GM19240 (cell line): Measurements from ENCODE around the gene SLC44A1.
A peak's percentile ranks its signal among the peaks of the same experiment; 100 is the strongest.

Experiments used
- DNase-seq: peaks from one replicate; pipeline ENCODE4 v3.0.0; 2011; ENCODE audit warnings: low spot score; ENCODE audit not compliant: insufficient read length

Gene SLC44A1

DNA sequence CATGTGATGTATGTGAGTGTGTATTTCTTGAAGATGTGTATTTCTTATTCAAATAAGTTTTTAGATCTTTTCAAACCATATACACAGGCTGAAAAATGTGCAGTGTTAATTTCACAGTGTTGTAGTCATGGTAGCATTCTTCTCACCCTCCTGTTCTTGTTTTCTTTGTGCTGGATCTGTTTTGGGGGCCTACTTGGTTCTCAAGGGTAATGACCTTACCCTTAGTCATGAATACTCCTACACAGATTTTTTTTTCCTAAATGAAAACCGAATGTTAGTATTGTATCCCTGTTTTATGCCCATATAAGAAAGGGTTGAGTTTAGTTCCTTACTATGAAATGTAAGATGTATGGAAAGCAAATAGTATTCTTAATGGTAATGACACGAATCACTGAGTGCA, 88.0 kb downstream of the SLC44A1 start:
- DNase-seq, result no peak

GRCh38 chr9:105333076-105333475, 88.6 kb downstream of the SLC44A1 start:
- DNase-seq, result no peak

GRCh38 chr9:105333811-105334210, 89.4 kb downstream of the SLC44A1 start:
- no peak for DNase-seq

DNA sequence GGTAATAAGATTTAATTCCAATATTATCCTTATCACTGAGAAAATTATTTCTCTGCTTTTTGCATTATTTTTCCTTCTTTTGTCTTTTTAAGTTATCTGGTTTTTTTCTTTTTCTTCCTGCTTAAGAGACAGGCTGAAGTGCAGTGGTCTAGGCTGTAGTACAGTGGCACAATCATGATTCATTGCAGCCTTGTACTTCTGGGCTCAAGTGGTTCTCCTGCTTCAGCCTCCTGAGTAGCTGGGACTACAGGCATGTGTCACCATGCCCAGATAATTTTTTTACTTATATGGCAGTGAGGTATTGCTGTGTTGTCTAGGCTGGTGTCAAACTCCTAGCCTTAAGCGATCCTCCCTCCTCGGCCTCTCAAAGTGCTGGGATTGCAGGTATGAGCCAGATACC, 93.9 kb downstream of the SLC44A1 start:
- no peak for DNase-seq

DNA sequence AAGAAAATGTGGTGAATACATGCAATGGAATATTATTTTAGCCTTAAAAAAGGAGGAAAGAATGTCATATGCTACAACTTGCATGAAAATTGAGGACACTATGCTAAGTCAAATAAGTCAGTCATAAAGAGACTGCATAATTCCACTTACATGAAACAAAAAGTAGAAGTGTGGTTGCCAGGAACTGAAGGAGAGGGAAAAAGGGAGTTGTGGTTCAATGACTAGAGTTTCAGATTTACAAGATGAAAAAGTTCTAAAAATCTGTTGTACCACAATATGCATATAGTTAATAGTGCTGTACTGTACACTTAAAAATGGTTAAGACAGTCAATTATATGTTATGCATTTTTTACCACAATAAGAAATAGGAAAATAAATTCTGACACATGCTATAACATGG, 95.4 kb downstream of the SLC44A1 start:
- no peak for DNase-seq

DNA sequence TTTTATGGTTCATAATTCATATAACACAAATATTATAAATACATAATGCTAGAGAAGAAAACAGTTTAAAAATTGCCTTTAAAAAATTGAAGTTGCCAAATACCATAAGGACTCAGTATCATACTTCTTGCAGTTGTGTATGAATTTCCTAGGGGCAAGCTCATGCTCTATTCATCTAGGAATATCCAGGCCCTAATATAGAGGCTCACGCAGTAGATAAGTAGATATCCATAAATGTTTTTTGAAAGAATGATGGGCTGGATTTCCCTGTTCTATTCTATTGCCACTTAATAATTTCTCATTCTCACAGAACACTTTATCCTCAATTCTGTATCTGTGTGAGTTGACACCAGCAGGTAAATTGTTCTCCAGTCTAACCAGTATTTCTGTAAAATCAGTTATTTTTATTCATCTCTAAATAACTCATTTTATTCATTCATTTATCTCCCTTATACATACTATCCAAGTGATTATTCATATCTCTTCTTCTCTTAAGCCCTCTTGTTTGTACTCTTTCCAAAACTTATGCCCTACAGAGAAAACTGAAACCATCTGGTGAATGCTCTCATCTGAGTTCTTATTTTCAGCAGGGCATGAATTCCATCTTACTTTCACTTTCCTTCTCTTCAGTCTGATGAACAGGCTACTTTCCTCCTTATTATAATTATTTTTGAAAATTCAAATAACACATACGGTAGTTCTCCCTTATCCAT, 97.1 kb downstream of the SLC44A1 start:
- DNase-seq, result no peak

- no peak for DNase-seq
These were observed 97.7 kb downstream of the SLC44A1 start for GRCh38 chr9:105342147-105342505.

- DNase-seq, result no peak
These were observed 99.8 kb downstream of the SLC44A1 start for GRCh38 chr9:105344283-105344682.

- DNase-seq, result no peak
These were observed 101.2 kb downstream of the SLC44A1 start for GRCh38 chr9:105345626-105346025.

- no peak for DNase-seq
These were observed 101.8 kb downstream of the SLC44A1 start for GRCh38 chr9:105346273-105346672.

- DNase-seq, result no peak
These were observed 110.0 kb downstream of the SLC44A1 start for GRCh38 chr9:105354448-105354847.

- no peak for DNase-seq
These were observed 111.3 kb downstream of the SLC44A1 start for GRCh38 chr9:105355781-105356180.

- peak; percentile 38 for DNase-seq
These were observed 113.5 kb downstream of the SLC44A1 start for GRCh38 chr9:105357937-105358336.

- DNase-seq, result no peak
These were observed 115.4 kb downstream of the SLC44A1 start for GRCh38 chr9:105359892-105360291.

DNA sequence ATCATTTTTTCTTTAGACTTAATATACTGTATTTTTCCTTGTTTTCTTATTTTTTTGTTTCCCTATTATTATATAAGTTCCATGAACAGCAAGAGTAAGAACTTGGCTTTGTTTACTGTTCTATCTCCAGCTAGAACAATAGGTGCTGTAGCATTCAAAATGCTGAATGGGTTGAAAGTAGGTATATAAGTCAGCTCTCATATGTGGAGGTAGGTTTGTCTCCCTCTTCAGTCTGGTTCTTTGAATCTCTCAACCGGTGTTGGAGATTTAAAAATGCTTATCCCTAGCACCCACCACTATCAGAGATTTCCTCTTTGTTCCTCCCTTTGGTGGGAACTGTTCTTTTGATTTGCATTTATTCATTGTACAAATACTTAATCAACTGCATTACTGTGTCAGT, 115.9 kb downstream of the SLC44A1 start:
- no peak for DNase-seq

GRCh38 chr9:105361873-105362272, 117.4 kb downstream of the SLC44A1 start:
- DNase-seq, result no peak

DNA sequence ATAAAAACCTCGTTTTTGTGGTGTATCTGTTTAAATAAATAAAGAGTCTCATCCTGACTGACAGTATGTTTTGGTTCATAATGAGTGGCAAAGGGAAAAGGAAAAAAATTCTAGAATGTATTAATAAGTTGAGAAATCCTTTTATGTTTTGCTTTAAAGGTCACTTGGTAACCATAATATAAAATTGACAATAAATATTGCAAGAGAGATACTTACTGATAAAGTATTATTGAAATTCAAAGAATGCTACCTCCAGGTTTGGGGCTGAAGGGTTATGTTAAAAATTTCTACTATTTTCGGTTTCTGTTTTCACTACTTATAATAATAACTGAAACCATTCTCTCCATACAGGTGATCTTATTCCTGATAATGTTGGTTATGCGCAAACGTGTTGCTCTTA, 118.0 kb downstream of the SLC44A1 start:
- no peak for DNase-seq

DNA sequence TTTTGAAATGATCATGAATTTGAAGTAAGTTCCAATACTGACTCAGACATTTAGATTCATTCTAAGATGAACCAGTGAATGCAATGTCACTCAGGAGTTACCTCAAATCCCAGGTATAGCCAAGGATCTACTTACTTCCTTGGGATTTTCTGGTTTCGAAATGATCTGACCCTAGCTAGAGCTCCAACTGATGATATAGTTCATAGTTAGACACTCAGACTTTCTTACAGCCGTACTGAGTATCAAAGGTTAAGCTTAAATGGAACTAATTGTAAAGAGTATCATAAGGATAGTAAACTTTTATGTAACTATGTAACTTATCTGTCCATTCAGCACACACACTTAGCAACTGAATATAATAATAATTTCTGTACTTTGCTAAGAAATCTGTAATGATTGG, 119.4 kb downstream of the SLC44A1 start:
- DNase-seq, result no peak

- DNase-seq, result no peak
These were observed 125.5 kb downstream of the SLC44A1 start for GRCh38 chr9:105369911-105370310.

DNA sequence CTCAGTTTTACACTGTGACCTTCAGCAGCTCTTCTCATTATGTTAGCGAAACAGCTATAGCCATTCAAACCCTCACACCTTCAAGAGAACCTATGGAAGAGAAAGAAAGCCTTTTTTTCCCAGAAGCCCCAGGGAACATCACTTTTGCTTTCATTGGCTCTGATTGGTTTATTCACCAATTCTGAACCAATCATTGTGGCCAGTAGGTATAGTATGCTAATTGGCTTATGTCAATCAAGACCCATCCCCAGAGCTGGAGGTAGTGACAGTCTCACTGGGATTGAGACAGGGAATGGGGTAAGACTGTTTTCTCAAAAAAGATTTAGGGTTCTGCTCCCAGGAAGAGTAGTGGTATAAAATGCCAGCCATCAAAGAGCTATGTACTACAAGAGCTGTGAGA, 129.3 kb downstream of the SLC44A1 start:
- DNase-seq, result no peak

DNA sequence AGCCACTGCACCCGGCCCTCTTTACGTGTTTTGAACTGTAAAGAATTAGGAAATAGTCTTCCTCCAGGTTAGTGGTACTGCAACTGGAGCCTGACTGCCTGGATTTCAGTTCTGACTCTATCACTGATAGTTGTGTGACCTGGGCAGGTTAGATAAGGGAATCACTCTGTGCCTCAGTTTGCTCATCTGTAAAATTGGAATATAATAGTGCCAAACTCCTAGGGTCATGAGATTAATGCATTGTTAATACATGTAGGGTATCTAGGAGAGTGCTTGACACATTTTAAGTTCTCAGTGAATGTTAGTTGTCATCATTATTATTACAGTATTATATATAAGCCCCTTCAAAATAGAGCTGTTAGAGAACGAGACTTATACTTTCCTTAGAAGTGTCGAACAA, 130.9 kb downstream of the SLC44A1 start:
- no peak for DNase-seq

DNA sequence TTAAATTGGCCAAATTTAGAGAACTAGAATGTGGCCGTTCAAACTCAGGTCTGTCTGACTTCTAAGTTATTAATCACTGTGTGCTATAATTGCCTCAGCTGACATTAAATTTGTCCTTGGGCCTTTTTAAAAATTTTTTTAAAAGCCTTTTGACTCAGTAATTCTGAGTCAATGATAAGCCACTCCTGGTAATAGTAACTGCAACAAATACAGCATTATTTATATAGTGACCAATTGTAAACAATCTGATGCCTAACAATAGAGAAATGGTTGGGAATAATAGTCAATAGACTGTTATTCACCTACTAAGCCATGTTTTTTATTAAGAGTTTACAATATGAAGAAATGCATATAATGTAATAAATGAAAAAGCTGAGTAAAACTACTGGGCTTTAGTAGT, 132.4 kb downstream of the SLC44A1 start:
- no peak for DNase-seq

GRCh38 chr9:105385381-105385985, 141.0 kb downstream of the SLC44A1 start:
- peak; percentile 23 for DNase-seq
